B cell (primary cell): ENCODE results near the gene STON1. TPM values are rescaled to one million over a fixed set of nuclear protein-coding genes. Genes with fewer than 3 reads are reported as not detected.

Experiments
- ATAC-seq: fragments of 200-7000 bp; cut with Tn5 transposase; one replicate; pipeline ENCODE4 v1.10.0; 2021; ENCODE audit warnings: low read depth, mild to moderate bottlenecking, moderate number of reproducible peaks, moderate library complexity
- CTCF ChIA-PET: fragments of 350-600 bp; sonication (Branson Sonifier 250); formaldehyde crosslinking; loops from one replicate; lab custom pipeline; 2021; ENCODE audit warnings: antibody characterized with exemption, inconsistent platforms; lab: Charles Lee
- POLR2A ChIA-PET: fragments of 350-600 bp; sonication (Branson Sonifier 250); formaldehyde crosslinking; loops from one replicate; lab custom pipeline; 2021; ENCODE audit warnings: antibody characterized with exemption; lab: Charles Lee
- DNase-seq: peaks from one replicate; pipeline ENCODE4 v3.0.0; 2013
- H2AFZ ChIP-seq: 2 replicates; pipeline ENCODE4 v1.6.1; 2012; ENCODE audit warnings: mild to moderate bottlenecking, low read depth, low read length; ENCODE audit not compliant: insufficient read depth, poor library complexity, severe bottlenecking
- H3K27ac ChIP-seq, 2 donors: 1 replicate in 1 of 2; 2 replicates in 1 of 2; pipeline ENCODE4 v1.5.1; 2012 to 2013; ENCODE audit warnings: low read length in 2 of 2, mild to moderate bottlenecking in 2 of 2, moderate library complexity in 1 of 2
- H3K27me3 ChIP-seq, 4 experiments: fragments of 200-600 bp in 1 of 4; sonication (generic) in 1 of 4; replicated peaks in 1 of 4; 1 replicate in 2 of 4; 2 replicates in 2 of 4; pipeline versions ENCODE4 v1.6.1 to v1.7.0; 2013 to 2016; ENCODE audit warnings: low read length in 3 of 4, mild to moderate bottlenecking in 2 of 4, mixed read lengths in 1 of 4, moderate library complexity in 1 of 4; ENCODE audit not compliant: insufficient read depth in 4 of 4, control insufficient read depth in 3 of 4; ENCODE audit errors: control extremely low read depth in 1 of 4
- H3K36me3 ChIP-seq, 2 experiments: replicated peaks in 1 of 2; 1 replicate in 1 of 2; 2 replicates in 1 of 2; pipeline versions ENCODE4 v1.6.1 to v1.7.1; 2013; ENCODE audit warnings: low read length in 1 of 2; ENCODE audit not compliant: insufficient read depth in 2 of 2, control insufficient read depth in 1 of 2; ENCODE audit errors: control extremely low read depth in 1 of 2, extremely low read depth in 1 of 2
- H3K4me1 ChIP-seq, 2 donors: fragments of 200-600 bp in 1 of 2; sonication (generic) in 1 of 2; 1 replicate in 1 of 2; 2 replicates in 1 of 2; pipeline versions ENCODE4 v1.5.1 to v1.6.1; 2013 to 2017; ENCODE audit warnings: low read length in 2 of 2; ENCODE audit not compliant: control insufficient read depth in 2 of 2, insufficient read depth in 2 of 2
- H3K4me2 ChIP-seq: replicated peaks from 2 replicates; pipeline ENCODE3; 2012; ENCODE audit warnings: mild to moderate bottlenecking, low read depth, low read length; ENCODE audit not compliant: poor library complexity, severe bottlenecking
- H3K4me3 ChIP-seq, 5 experiments: fragments of 200-600 bp in 1 of 5; sonication (generic) in 1 of 5; 1 replicate in 3 of 5; 2 replicates in 2 of 5; pipeline versions ENCODE4 v1.5.1 to v1.7.0; 2011 to 2016; ENCODE audit warnings: low read length in 4 of 5, mild to moderate bottlenecking in 4 of 5, low read depth in 2 of 5, control low read depth in 1 of 5, moderate library complexity in 1 of 5; ENCODE audit not compliant: insufficient read depth in 1 of 5; ENCODE audit errors: control extremely low read depth in 1 of 5, extremely low read depth in 1 of 5
- H3K79me2 ChIP-seq: fragments of 200-600 bp; sonication (generic); one replicate; pipeline ENCODE4 v1.6.0; 2016; ENCODE audit warnings: low read length; ENCODE audit not compliant: control insufficient read depth, insufficient read depth
- H3K9ac ChIP-seq: fragments of 200-600 bp; sonication (generic); 2 replicates; pipeline ENCODE4 v1.6.1; 2017; ENCODE audit warnings: mild to moderate bottlenecking, low read length, moderate library complexity
- H3K9me3 ChIP-seq, 3 donors: one replicate each; pipeline versions ENCODE4 v1.6.1 to v1.7.1; 2013; ENCODE audit warnings: low read length in 2 of 3; ENCODE audit not compliant: control insufficient read depth in 2 of 3, insufficient read depth in 1 of 3; ENCODE audit errors: control extremely low read depth in 1 of 3
- H4K20me1 ChIP-seq: 2 replicates; pipeline ENCODE4 v1.6.0; 2012; ENCODE audit warnings: mild to moderate bottlenecking, low read length; ENCODE audit not compliant: insufficient read depth, control insufficient read depth, poor library complexity, severe bottlenecking
- H3K27ac Mint-ChIP-seq: one replicate; pipeline ENCODE4 v1.8.0; 2021; ENCODE audit warnings: mixed read lengths
- H3K27me3 Mint-ChIP-seq: one replicate; pipeline ENCODE4 v1.8.0; 2021; ENCODE audit warnings: mixed read lengths
- H3K4me1 Mint-ChIP-seq: one replicate; pipeline ENCODE4 v1.8.0; 2021; ENCODE audit warnings: mixed read lengths
- H3K4me3 Mint-ChIP-seq: one replicate; pipeline ENCODE4 v1.8.0; 2021; ENCODE audit warnings: mixed read lengths
- H3K9me3 Mint-ChIP-seq: one replicate; pipeline ENCODE4 v1.8.0; 2022; ENCODE audit warnings: mixed read lengths; ENCODE audit not compliant: insufficient read depth
- CTCF ChIP-seq: fragments of 200-600 bp; IDR thresholded peaks from one replicate; pipeline ENCODE4 v1.8.0; 2022; ENCODE audit warnings: antibody characterized with exemption, mild to moderate bottlenecking
- EZH2 ChIP-seq: IDR thresholded peaks from 2 replicates; pipeline ENCODE4 v1.6.1; 2012; ENCODE audit warnings: borderline replicate concordance, low read depth, mild to moderate bottlenecking, moderate library complexity, low read length; ENCODE audit not compliant: insufficient read depth, poor library complexity, severe bottlenecking
- WGBS: methylation state at CpG from one replicate; pipeline ENCODE4 v1.1.5; 2013; ENCODE audit warnings: missing lambda C conversion rate; ENCODE audit not compliant: insufficient coverage; 5-methylcytosine and 5-hydroxymethylcytosine counted together
- intact Hi-C: fragments of 100-400 bp; cut with micrococcal nuclease; formaldehyde crosslinking; loops from one replicate; pipeline ENCODE4 v1.10.0; 2022
- polyA plus RNA-seq: library from polyadenylated mRNA; depleted of rRNA; stranded (reverse); fragments of >200 nt; gene quantifications from 2 replicates; pipeline ENCODE4 v1.2.3, GENCODE V29; 2012
- total RNA-seq, 2 donors: library from RNA; stranded (reverse); fragments of 120-200 nt in 1 of 2; gene quantifications; 1 replicate in 1 of 2; 2 replicates in 1 of 2; pipeline versions ENCODE4 v1.2.3 to v1.2.4, GENCODE V29; 2013 to 2022

STON1 gene
- total and polyA plus RNA-seq, 2 donors (not counting 1 experiment from before 2014, with no cell fraction given), result 0.46 to 2.0 TPM

- Histone ChIP-seq H3K9me3 (peaks cover 0 to 4% (median 0%) of the 10 kb centered on the region in 3 donors), H3K27me3 (peaks cover 0 to 3% (median 0%) of the 10 kb centered on the region in 4 experiments), H4K20me1 (no peaks in the 10 kb centered on the region), H3K27ac (no peak overlapping the region), H3K79me2 (no peaks in the 10 kb centered on the region), H3K9ac (no peak overlapping the region), H2AFZ (no peak overlapping the region), H3K36me3 (no peaks in the 10 kb centered on the region), H3K4me3 (no peak overlapping the region), H3K4me1 (peaks cover 6 to 7% of the 10 kb centered on the region in 2 donors), H3K4me2 (no peak overlapping the region)
- TF ChIP-seq EZH2, result no peak
- no peak for TF ChIP-seq CTCF
- DNase-seq (no peak), ATAC-seq (no peak)
- Mint-ChIP-seq H3K9me3 (no peaks in the 10 kb centered on the region), H3K27ac (no peak overlapping the region), H3K4me3 (no peak overlapping the region), H3K4me1 (peaks cover 10% of the 10 kb centered on the region), H3K27me3 (no peaks in the 10 kb centered on the region)
- ChIA-PET CTCF (no interaction called here), POLR2A (no interaction called here)
- intact Hi-C loops, result no loop called here
- WGBS, result 95% methylated on average over 3 of the region's 5 CpGs
Measured at GRCh38 chr2:48534781-48535180, 4.8 kb downstream of the STON1 start.

DNA sequence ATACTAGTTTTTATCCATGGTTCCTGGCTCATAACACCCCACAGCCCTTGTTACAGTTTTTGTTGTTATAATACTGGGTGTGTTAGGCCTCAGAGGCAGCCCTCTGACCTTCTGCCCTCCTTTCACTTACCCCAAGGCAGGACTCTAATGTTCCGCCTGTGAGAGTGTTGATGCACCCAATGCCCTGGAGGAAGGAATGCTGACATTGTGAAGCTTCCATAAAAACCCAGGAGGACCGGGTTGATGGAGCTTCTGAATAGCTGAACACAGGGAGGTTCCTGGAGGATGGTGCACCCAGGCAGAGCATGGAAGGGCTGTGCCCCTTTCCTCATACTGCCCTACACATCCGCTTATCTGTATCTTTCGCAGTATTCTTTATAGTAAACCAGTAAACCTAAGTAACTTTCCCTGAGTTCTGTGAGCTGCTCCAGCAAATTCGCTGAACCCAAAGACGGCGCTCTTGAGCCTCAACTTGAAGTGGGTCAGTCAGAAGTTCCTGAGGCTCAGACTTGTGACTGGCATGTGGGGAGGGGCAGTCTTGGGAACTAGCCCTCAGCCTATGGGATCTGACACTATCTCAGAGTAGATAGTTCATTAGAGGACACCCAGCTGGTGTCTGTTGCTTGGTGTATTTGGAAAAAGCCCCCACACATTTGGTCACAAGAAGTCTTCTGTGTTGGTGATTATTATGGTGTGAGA is 10.4 kb downstream of the STON1 start:
- ChIA-PET POLR2A (no interaction called here), CTCF (no interaction called here)
- no peaks in the 10 kb centered on the region for H3K27me3 ChIP-seq
- no peak overlapping the region for H2AFZ ChIP-seq
- TF ChIP-seq EZH2 (no peak), CTCF (no peak)
- H3K9ac ChIP-seq, result no peak overlapping the region
- no peak for DNase-seq
- no peak overlapping the region for H3K4me2 ChIP-seq
- H3K27me3 Mint-ChIP-seq, result no peaks in the 10 kb centered on the region
- H3K79me2 ChIP-seq, result no peaks in the 10 kb centered on the region
- H3K4me3 Mint-ChIP-seq, result no peak overlapping the region
- H3K9me3 ChIP-seq, result peaks cover 0 to 4% (median 0%) of the 10 kb centered on the region in 3 donors
- H3K36me3 ChIP-seq, result no peaks in the 10 kb centered on the region
- no peak overlapping the region for H3K27ac ChIP-seq
- no peaks in the 10 kb centered on the region for H3K4me1 ChIP-seq
- no peak for ATAC-seq
- no peak overlapping the region for H3K4me3 ChIP-seq
- no peaks in the 10 kb centered on the region for H3K4me1 Mint-ChIP-seq
- no peak overlapping the region for H3K27ac Mint-ChIP-seq
- 96% methylated on average over 6 of the region's 7 CpGs for WGBS
- H3K9me3 Mint-ChIP-seq, result no peaks in the 10 kb centered on the region
- intact Hi-C loops, result no loop called here
- H4K20me1 ChIP-seq, result no peaks in the 10 kb centered on the region
